Measurements from ENCODE around the gene ZNF749.
A peak's percentile ranks its signal among the peaks of the same experiment; 100 is the strongest.

Gene ZNF749

GRCh38 chr19:57435062-57435978, at the start of gene ZNF749:
Gene ZNF749 (plus strand): TSS chr19:57435325. CDS start chr19:57435579, 254 bp downstream.
- ChIA-PET POLR2A (no interaction called here), CTCF (interaction anchor here (1.0 to 2.0 kb wide), 2 partner anchors 10 to 12 kb away, joined by 3 to 5 read pairs; no protein-coding TSS in a partner anchor)
- peak; percentile 97 for DNase-seq (ENCODE audit: extremely low spot score)
- TF ChIP-seq CTCF (IDR thresholded peaks at IDR 0.05; ENCODE audit: control extremely low read depth, extremely low read depth, low read depth, missing control alignments) = no peak

GRCh38 chr19:57389194-57389729, 45.9 kb upstream of the ZNF749 start:
- ChIA-PET POLR2A (no interaction called here), CTCF (interaction anchor here (1.0 to 2.5 kb wide), 6 partner anchors 14 to 35 kb away, joined by 3 to 13 read pairs (median 3); no protein-coding TSS in a partner anchor)
- DNase-seq (ENCODE audit: extremely low spot score) = no peak
- no peak for TF ChIP-seq CTCF (IDR thresholded peaks at IDR 0.05; ENCODE audit: control extremely low read depth, extremely low read depth, low read depth, missing control alignments)

- DNase-seq (ENCODE audit: extremely low spot score) = peak; percentile 92
- ChIA-PET POLR2A (no interaction called here), CTCF (interaction anchor here (1.0 to 2.5 kb wide), 6 partner anchors 14 to 36 kb away, joined by 3 to 13 read pairs (median 3); no protein-coding TSS in a partner anchor)
- peak; percentile 34 for TF ChIP-seq CTCF (IDR thresholded peaks at IDR 0.05; ENCODE audit: control extremely low read depth, extremely low read depth, low read depth, missing control alignments)
Measured at GRCh38 chr19:57389730-57390598, 45.2 kb upstream of the ZNF749 start, which contains the start of gene ZNF548. Gene ZNF548 (plus strand): TSS chr19:57389854. CDS start chr19:57390100, 246 bp downstream.

GRCh38 chr19:57395710-57396109, 39.4 kb upstream of the ZNF749 start:
- POLR2A ChIA-PET = no interaction called here
- TF ChIP-seq CTCF (IDR thresholded peaks at IDR 0.05; ENCODE audit: control extremely low read depth, extremely low read depth, low read depth, missing control alignments) = no peak
- DNase-seq (ENCODE audit: extremely low spot score) = no peak
- CTCF ChIA-PET = no interaction called here

GRCh38 chr19:57398868-57399267, 36.3 kb upstream of the ZNF749 start:
- ChIA-PET POLR2A (no interaction called here), CTCF (interaction anchor here (1.0 kb wide), 1 partner anchor 7 kb away, joined by 3 read pairs; no protein-coding TSS in a partner anchor)
- TF ChIP-seq CTCF (IDR thresholded peaks at IDR 0.05; ENCODE audit: control extremely low read depth, extremely low read depth, low read depth, missing control alignments) = no peak
- no peak for DNase-seq (ENCODE audit: extremely low spot score)
